ENCODE measurements around the gene APEH. TPM values are rescaled to one million over a fixed set of nuclear protein-coding genes. Genes with fewer than 3 reads are reported as not detected.

Gene APEH
- total and polyA plus RNA-seq, 4 donors: 65.1 to 94.1 (median 87.5) TPM

DNA sequence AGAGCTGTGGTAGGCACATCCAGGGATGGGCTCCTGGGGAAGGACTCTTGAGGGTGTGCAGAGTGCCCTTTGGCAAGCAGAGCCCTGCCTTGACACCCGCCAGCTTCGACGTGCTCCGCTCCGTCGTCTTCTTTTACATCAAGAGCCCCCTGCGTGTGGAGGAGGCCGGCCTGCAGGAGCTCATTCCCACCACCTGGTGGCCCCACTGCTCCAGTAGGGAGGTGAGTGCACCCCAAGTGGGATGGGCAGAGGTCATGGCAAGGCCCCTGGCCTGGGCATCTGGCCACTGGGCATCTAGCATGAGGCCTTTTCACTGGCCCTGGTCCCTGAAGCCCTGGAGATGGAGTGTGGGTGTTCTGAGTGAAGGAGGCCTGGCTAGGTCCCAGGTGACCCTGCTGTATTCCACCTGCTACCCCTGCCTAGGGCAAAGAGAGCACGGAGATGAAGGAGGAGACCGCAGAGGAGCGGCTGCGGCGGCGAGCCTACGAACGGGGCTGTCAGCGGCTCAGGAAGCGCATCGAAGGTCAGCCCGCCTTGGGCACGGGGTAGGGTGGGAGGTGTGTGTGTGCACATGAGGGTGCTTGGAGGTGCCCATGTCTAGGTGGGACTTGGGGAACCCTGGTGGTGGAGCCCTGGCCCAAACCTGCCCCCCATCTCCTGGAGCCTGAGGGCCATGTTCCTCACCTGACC lies 27.4 kb downstream of the APEH start:
- H3K27ac ChIP-seq (ENCODE audit: low read depth in 1 of 2, low read length in 2 of 2): no peak overlapping the region
- H3K36me3 ChIP-seq (ENCODE audit: control insufficient read depth in 4 of 4, insufficient read depth in 3 of 4, low read depth in 1 of 4, low read length in 3 of 4): peaks cover 34 to 85% (median 46%) of the 10 kb centered on the region in 4 donors
- no peaks in the 10 kb centered on the region for H3K9me3 ChIP-seq (ENCODE audit: control insufficient read depth in 4 of 4, low read length in 3 of 4)
- no peak overlapping the region for H3K4me3 ChIP-seq (ENCODE audit: low read depth in 1 of 3, low read length in 3 of 3)
- no peaks in the 10 kb centered on the region for H3K4me1 ChIP-seq (ENCODE audit: control insufficient read depth in 4 of 4, insufficient read depth in 4 of 4, low read length in 3 of 4)
- no peak overlapping the region for H3K9ac ChIP-seq (ENCODE audit: low read depth in 1 of 2, low read length in 2 of 2)
- no peaks in the 10 kb centered on the region for H3K27me3 ChIP-seq (ENCODE audit: control insufficient read depth in 4 of 4, insufficient read depth in 4 of 4, low read length in 3 of 4)
- DNase-seq (ENCODE audit: low spot score): no peak
- WGBS: 91% methylated on average over 21 of the region's 21 CpGs
- TF ChIP-seq, protein P1, sequence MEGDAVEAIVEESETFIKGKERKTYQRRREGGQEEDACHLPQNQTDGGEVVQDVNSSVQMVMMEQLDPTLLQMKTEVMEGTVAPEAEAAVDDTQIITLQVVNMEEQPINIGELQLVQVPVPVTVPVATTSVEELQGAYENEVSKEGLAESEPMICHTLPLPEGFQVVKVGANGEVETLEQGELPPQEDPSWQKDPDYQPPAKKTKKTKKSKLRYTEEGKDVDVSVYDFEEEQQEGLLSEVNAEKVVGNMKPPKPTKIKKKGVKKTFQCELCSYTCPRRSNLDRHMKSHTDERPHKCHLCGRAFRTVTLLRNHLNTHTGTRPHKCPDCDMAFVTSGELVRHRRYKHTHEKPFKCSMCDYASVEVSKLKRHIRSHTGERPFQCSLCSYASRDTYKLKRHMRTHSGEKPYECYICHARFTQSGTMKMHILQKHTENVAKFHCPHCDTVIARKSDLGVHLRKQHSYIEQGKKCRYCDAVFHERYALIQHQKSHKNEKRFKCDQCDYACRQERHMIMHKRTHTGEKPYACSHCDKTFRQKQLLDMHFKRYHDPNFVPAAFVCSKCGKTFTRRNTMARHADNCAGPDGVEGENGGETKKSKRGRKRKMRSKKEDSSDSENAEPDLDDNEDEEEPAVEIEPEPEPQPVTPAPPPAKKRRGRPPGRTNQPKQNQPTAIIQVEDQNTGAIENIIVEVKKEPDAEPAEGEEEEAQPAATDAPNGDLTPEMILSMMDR (IDR thresholded peaks at IDR 0.05; ENCODE audit: low read depth, low read length, missing input control): peak; percentile 23
- TF ChIP-seq RAD21 (IDR thresholded peaks at IDR 0.05): peak in 1 of 2 donors; percentile 60
- TF ChIP-seq RXRA (IDR thresholded peaks at IDR 0.05): peak in 1 of 2 donors; percentile 47
- TF ChIP-seq HNF4G (IDR thresholded peaks at IDR 0.05): no peak

- H3K27ac ChIP-seq (ENCODE audit: low read depth in 1 of 2, low read length in 2 of 2): no peak overlapping the region
- H3K36me3 ChIP-seq (ENCODE audit: control insufficient read depth in 4 of 4, insufficient read depth in 3 of 4, low read depth in 1 of 4, low read length in 3 of 4): peaks cover 30 to 91% (median 49%) of the 10 kb centered on the region in 4 donors
These were observed 28.5 kb downstream of the APEH start for GRCh38 chr3:49702672-49703071.

GRCh38 chr3:49703443-49703927 lies 29.3 kb downstream of the APEH start:
- Histone ChIP-seq H3K36me3 (ENCODE audit: control insufficient read depth in 4 of 4, insufficient read depth in 3 of 4, low read depth in 1 of 4, low read length in 3 of 4) (peaks cover 26 to 89% (median 46%) of the 10 kb centered on the region in 4 donors), H3K27ac (ENCODE audit: low read depth in 1 of 2, low read length in 2 of 2) (no peak overlapping the region), H3K4me3 (ENCODE audit: low read depth in 1 of 3, low read length in 3 of 3) (no peak overlapping the region), H3K9me3 (ENCODE audit: control insufficient read depth in 4 of 4, low read length in 3 of 4) (no peaks in the 10 kb centered on the region), H3K9ac (ENCODE audit: low read depth in 1 of 2, low read length in 2 of 2) (no peak overlapping the region), H3K27me3 (ENCODE audit: control insufficient read depth in 4 of 4, insufficient read depth in 4 of 4, low read length in 3 of 4) (no peaks in the 10 kb centered on the region), H3K4me1 (ENCODE audit: control insufficient read depth in 4 of 4, insufficient read depth in 4 of 4, low read length in 3 of 4) (no peaks in the 10 kb centered on the region)
- TF ChIP-seq EGR1 (IDR thresholded peaks at IDR 0.05; ENCODE audit: low read depth in 2 of 2) (no peak), RAD21 (IDR thresholded peaks at IDR 0.05) (peak; percentile 78 to 90), TAF1 (conservative IDR thresholded peaks at IDR 0.05) (no peak)
- TF ChIP-seq, protein P1 (IDR thresholded peaks at IDR 0.05; ENCODE audit: low read depth, low read length, missing input control): peak; percentile 71
- 64% methylated on average over 14 of the region's 14 CpGs for WGBS
- DNase-seq (ENCODE audit: low spot score): peak; percentile 75

More at GRCh38 chr3:49702672-49703071, 28.5 kb downstream of the APEH start:
- no peaks in the 10 kb centered on the region for H3K27me3 ChIP-seq (ENCODE audit: control insufficient read depth in 4 of 4, insufficient read depth in 4 of 4, low read length in 3 of 4)
- TF ChIP-seq FOXA1 (IDR thresholded peaks at IDR 0.05): no peak
- TF ChIP-seq, protein P2, sequence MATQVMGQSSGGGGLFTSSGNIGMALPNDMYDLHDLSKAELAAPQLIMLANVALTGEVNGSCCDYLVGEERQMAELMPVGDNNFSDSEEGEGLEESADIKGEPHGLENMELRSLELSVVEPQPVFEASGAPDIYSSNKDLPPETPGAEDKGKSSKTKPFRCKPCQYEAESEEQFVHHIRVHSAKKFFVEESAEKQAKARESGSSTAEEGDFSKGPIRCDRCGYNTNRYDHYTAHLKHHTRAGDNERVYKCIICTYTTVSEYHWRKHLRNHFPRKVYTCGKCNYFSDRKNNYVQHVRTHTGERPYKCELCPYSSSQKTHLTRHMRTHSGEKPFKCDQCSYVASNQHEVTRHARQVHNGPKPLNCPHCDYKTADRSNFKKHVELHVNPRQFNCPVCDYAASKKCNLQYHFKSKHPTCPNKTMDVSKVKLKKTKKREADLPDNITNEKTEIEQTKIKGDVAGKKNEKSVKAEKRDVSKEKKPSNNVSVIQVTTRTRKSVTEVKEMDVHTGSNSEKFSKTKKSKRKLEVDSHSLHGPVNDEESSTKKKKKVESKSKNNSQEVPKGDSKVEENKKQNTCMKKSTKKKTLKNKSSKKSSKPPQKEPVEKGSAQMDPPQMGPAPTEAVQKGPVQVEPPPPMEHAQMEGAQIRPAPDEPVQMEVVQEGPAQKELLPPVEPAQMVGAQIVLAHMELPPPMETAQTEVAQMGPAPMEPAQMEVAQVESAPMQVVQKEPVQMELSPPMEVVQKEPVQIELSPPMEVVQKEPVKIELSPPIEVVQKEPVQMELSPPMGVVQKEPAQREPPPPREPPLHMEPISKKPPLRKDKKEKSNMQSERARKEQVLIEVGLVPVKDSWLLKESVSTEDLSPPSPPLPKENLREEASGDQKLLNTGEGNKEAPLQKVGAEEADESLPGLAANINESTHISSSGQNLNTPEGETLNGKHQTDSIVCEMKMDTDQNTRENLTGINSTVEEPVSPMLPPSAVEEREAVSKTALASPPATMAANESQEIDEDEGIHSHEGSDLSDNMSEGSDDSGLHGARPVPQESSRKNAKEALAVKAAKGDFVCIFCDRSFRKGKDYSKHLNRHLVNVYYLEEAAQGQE (IDR thresholded peaks at IDR 0.05): no peak
- TF ChIP-seq HNF4G (IDR thresholded peaks at IDR 0.05): no peak
- no peak for TF ChIP-seq RAD21 (IDR thresholded peaks at IDR 0.05)
- no peak for TF ChIP-seq GABPA (IDR thresholded peaks at IDR 0.05 in 1 of 2, conservative IDR thresholded peaks at IDR 0.05 in 1 of 2)
- no peaks in the 10 kb centered on the region for H3K9me3 ChIP-seq (ENCODE audit: control insufficient read depth in 4 of 4, low read length in 3 of 4)
- no peak for DNase-seq (ENCODE audit: low spot score)
- H3K9ac ChIP-seq (ENCODE audit: low read depth in 1 of 2, low read length in 2 of 2): no peak overlapping the region
- H3K4me3 ChIP-seq (ENCODE audit: low read depth in 1 of 3, low read length in 3 of 3): no peak overlapping the region
- WGBS: 94% methylated on average over 11 of the region's 11 CpGs
- no peaks in the 10 kb centered on the region for H3K4me1 ChIP-seq (ENCODE audit: control insufficient read depth in 4 of 4, insufficient read depth in 4 of 4, low read length in 3 of 4)

Measured in liver (tissue), 9 donors.